Erythroblast (primary cell): ENCODE measurements around the gene RUFY3.

Experiments
- GATA1 ChIP-seq: IDR thresholded peaks from 2 replicates; pipeline ENCODE4 v1.6.1; 2011; ENCODE audit warnings: low read depth, mild to moderate bottlenecking, control low read depth, low read length, moderate library complexity
- POLR2A ChIP-seq: IDR thresholded peaks from 2 replicates; pipeline ENCODE4 v1.6.1; 2011; ENCODE audit warnings: mild to moderate bottlenecking, low read length

DNA sequence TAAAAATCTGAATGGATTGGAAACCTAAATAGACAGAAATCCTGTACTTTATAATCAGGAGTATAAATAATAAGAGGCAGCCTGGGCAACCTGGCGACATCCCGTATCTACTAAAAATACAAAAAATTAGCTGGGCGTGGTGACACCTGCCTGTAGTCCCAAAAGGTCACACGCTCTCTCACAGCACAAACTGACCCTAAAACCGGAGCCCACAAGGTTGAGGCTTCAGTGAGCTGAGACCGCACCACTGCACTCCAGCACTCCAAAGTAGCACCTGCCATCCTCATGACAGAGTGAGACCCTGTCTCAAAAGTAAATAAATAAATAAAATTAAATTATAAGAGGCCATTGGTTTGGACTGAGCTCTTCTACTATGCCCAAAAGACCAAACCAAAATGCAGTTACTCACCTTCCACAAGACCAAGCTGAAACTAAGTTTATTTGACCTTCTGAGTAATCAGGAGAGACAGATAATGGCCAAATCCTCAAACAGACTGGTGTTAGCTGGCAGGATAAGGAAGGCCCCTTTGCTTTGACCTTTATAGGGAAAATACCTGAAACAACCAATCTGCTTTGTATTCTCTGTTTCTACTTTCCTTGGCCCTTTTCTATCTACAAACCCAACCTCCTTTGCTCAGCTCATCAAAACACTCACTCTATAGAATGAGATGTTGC is 121.1 kb downstream of the RUFY3 start:
- TF ChIP-seq POLR2A (no peak), GATA1 (no peak)
